ENCODE results near the gene PPIL3. TPM values are rescaled to one million over a fixed set of nuclear protein-coding genes. Genes with fewer than 3 reads are reported as not detected.

Gene PPIL3
- polyA plus RNA-seq, 3 donors, result 12.3 to 34.6 (median 20.4) TPM

- no peak for DNase-seq
- Mint-ChIP-seq H3K36me3 (peaks cover 38 to 44% of the 10 kb centered on the region in 2 donors), H3K9me3 (no peaks in the 10 kb centered on the region), H3K4me3 (no peak overlapping the region), H3K27ac (peak overlapping the region in 2 of 7 donors; percentile 21 to 30), H3K4me1 (peaks cover 8% of the 10 kb centered on the region), H3K27me3 (ENCODE audit: low read depth in 3 of 3) (no peaks in the 10 kb centered on the region)
- Histone ChIP-seq H3K9ac (ENCODE audit: insufficient read depth, low read length, poor library complexity, severe bottlenecking) (no peak overlapping the region), H3K27me3 (ENCODE audit: control insufficient read depth in 2 of 2, insufficient read depth in 2 of 2, low read length in 2 of 2) (no peaks in the 10 kb centered on the region), H3K9me3 (replicated peaks in 1 of 2; ENCODE audit: control insufficient read depth in 1 of 2, insufficient read depth in 1 of 2, low read length in 2 of 2) (no peaks in the 10 kb centered on the region), H3K4me2 (replicated peaks; ENCODE audit: extremely low read depth, low read length, poor library complexity, severe bottlenecking) (no peak overlapping the region), H3K4me3 (replicated peaks in 1 of 3; ENCODE audit: low read depth in 2 of 3, low read length in 3 of 3) (no peak overlapping the region), H3K79me2 (ENCODE audit: insufficient read depth, low read length) (no peaks in the 10 kb centered on the region), H2AFZ (ENCODE audit: insufficient read depth, low read depth, low read length, poor library complexity, severe bottlenecking) (no peak overlapping the region), H3K4me1 (ENCODE audit: control insufficient read depth in 1 of 2, insufficient read depth in 2 of 2, low read length in 2 of 2) (no peaks in the 10 kb centered on the region), H3K27ac (ENCODE audit: low read depth in 1 of 2, low read length in 2 of 2) (no peak overlapping the region), H3K36me3 (replicated peaks in 1 of 2; ENCODE audit: control insufficient read depth in 1 of 2, insufficient read depth in 2 of 2, low read length in 2 of 2) (peaks cover 48 to 63% of the 10 kb centered on the region in 2 donors), H4K20me1 (ENCODE audit: insufficient read depth, low read length) (no peaks in the 10 kb centered on the region)
- TF ChIP-seq CTCF (IDR thresholded peaks at IDR 0.05), result no peak
- WGBS (ENCODE audit: insufficient coverage), result 100% methylated on average over 3 of the region's 6 CpGs
- intact Hi-C loops (cut with micrococcal nuclease), result no loop called here
Observed at GRCh38 chr2:200873560-200873959, 15.3 kb downstream of the PPIL3 start.

- Histone ChIP-seq H3K27me3 (ENCODE audit: control insufficient read depth in 2 of 2, insufficient read depth in 2 of 2, low read length in 2 of 2) (no peaks in the 10 kb centered on the region), H3K79me2 (ENCODE audit: insufficient read depth, low read length) (peaks cover 4% of the 10 kb centered on the region), H3K4me1 (ENCODE audit: control insufficient read depth in 1 of 2, insufficient read depth in 2 of 2, low read length in 2 of 2) (peaks cover 12 to 13% of the 10 kb centered on the region in 2 donors), H3K9ac (ENCODE audit: insufficient read depth, low read length, poor library complexity, severe bottlenecking) (no peak overlapping the region), H2AFZ (ENCODE audit: insufficient read depth, low read depth, low read length, poor library complexity, severe bottlenecking) (no peak overlapping the region), H3K27ac (ENCODE audit: low read depth in 1 of 2, low read length in 2 of 2) (no peak overlapping the region), H3K4me2 (replicated peaks; ENCODE audit: extremely low read depth, low read length, poor library complexity, severe bottlenecking) (no peak overlapping the region), H4K20me1 (ENCODE audit: insufficient read depth, low read length) (no peaks in the 10 kb centered on the region), H3K4me3 (replicated peaks in 1 of 3; ENCODE audit: low read depth in 2 of 3, low read length in 3 of 3) (no peak overlapping the region), H3K9me3 (replicated peaks in 1 of 2; ENCODE audit: control insufficient read depth in 1 of 2, insufficient read depth in 1 of 2, low read length in 2 of 2) (no peaks in the 10 kb centered on the region), H3K36me3 (replicated peaks in 1 of 2; ENCODE audit: control insufficient read depth in 1 of 2, insufficient read depth in 2 of 2, low read length in 2 of 2) (peaks cover 31 to 40% of the 10 kb centered on the region in 2 donors)
- Mint-ChIP-seq H3K27ac (peak overlapping the region in 1 of 7 donors; percentile 6), H3K27me3 (ENCODE audit: low read depth in 3 of 3) (no peaks in the 10 kb centered on the region), H3K4me3 (no peak overlapping the region), H3K9me3 (no peaks in the 10 kb centered on the region), H3K36me3 (peaks cover 28 to 34% of the 10 kb centered on the region in 2 donors), H3K4me1 (peaks cover 19% of the 10 kb centered on the region)
- WGBS (ENCODE audit: insufficient coverage), result 100% methylated on average over 1 of the region's 3 CpGs
- DNase-seq, result no peak
- intact Hi-C loops (cut with micrococcal nuclease), result no loop called here
- no peak for TF ChIP-seq CTCF (IDR thresholded peaks at IDR 0.05)
Observed at GRCh38 chr2:200871151-200871550, 17.7 kb downstream of the PPIL3 start.
